Lung (tissue), 12 donors: Measurements from ENCODE around the gene OR52I1. TPM values are rescaled to one million over a fixed set of nuclear protein-coding genes. Genes with fewer than 3 reads are reported as not detected.

Experiments
- ATAC-seq: fragments of 200-7000 bp; cut with Tn5 transposase; one replicate; pipeline ENCODE4 v1.9.1; 2020; ENCODE audit warnings: moderate number of reproducible peaks; ENCODE audit not compliant: insufficient read depth, low FRiP score
- DNase-seq, 3 donors: peaks; one replicate each; pipeline ENCODE4 v3.0.0-alpha.2; 2013 to 2017
- H3K27ac ChIP-seq, 2 donors: one replicate each; pipeline ENCODE4 v1.5.1; 2013; ENCODE audit warnings: mild to moderate bottlenecking in 2 of 2, moderate library complexity in 2 of 2, control low read depth in 1 of 2, inconsistent platforms in 1 of 2, low read depth in 1 of 2, low read length in 1 of 2
- H3K27me3 ChIP-seq, 3 donors: one replicate each; pipeline ENCODE4 v1.5.1; 2013; ENCODE audit warnings: low read length in 2 of 3; ENCODE audit not compliant: control insufficient read depth in 3 of 3, insufficient read depth in 3 of 3
- H3K36me3 ChIP-seq, 4 donors: one replicate each; pipeline ENCODE4 v1.5.1; 2013; ENCODE audit warnings: low read length in 4 of 4, mild to moderate bottlenecking in 1 of 4, moderate library complexity in 1 of 4; ENCODE audit not compliant: control insufficient read depth in 4 of 4, insufficient read depth in 4 of 4
- H3K4me1 ChIP-seq, 5 donors: one replicate each; pipeline ENCODE4 v1.5.1; 2013; ENCODE audit warnings: low read length in 5 of 5, mild to moderate bottlenecking in 2 of 5, moderate library complexity in 1 of 5; ENCODE audit not compliant: control insufficient read depth in 5 of 5, insufficient read depth in 5 of 5
- H3K4me3 ChIP-seq: one replicate; pipeline ENCODE4 v1.5.1; 2013; ENCODE audit warnings: mild to moderate bottlenecking, control low read depth, moderate library complexity
- H3K9ac ChIP-seq, 2 donors: one replicate each; pipeline ENCODE4 v1.5.1; 2013; ENCODE audit warnings: low read length in 2 of 2, control low read depth in 1 of 2; ENCODE audit not compliant: insufficient read depth in 1 of 2
- H3K9me3 ChIP-seq, 4 donors: one replicate each; pipeline ENCODE4 v1.5.1; 2013; ENCODE audit warnings: low read length in 3 of 4, mild to moderate bottlenecking in 1 of 4, moderate library complexity in 1 of 4; ENCODE audit not compliant: control insufficient read depth in 4 of 4, insufficient read depth in 3 of 4
- WGBS, 2 donors: extraction: QIAGEN DNeasy Blood & Tissue Kit; methylation state at CpG; one replicate each; pipeline ENCODE4 v1.1.7; 2013; 5-methylcytosine and 5-hydroxymethylcytosine counted together
- polyA plus RNA-seq, 2 donors: library from polyadenylated mRNA; stranded (reverse); fragments of 200-250 nt; gene quantifications; one replicate each; pipeline ENCODE4 v1.2.1, GENCODE V29; 2013
- total RNA-seq, 2 donors: library from RNA; depleted of rRNA in 1 of 2; stranded (reverse); fragments of >200 nt in 1 of 2; gene quantifications; one replicate each; pipeline ENCODE4 v1.2.1, GENCODE V29; 2014 to 2021
- TF ChIP-seq, protein P1 (sequence below): IDR thresholded peaks from 2 replicates; pipeline ENCODE4 v1.5.1; 2012; ENCODE audit warnings: mild to moderate bottlenecking; ENCODE audit errors: control extremely low read depth, extremely low read depth
- donor health status: control.
- donor health status: control.
- donor health status: Bipolar disorder and iron deficiency.
- donor health status: healthy.
- donor health status: DM: yes; HTN: yes; CAD: no.

The OR52I1 gene
- total and polyA plus RNA-seq, 4 donors, result not detected

GRCh38 chr11:4607096-4607495 lies 13.3 kb downstream of the OR52I1 start:
- no peak overlapping the region for H3K4me3 ChIP-seq
- DNase-seq, result peak in 2 of 3 donors; percentile 32 to 55
- TF ChIP-seq, protein P1, sequence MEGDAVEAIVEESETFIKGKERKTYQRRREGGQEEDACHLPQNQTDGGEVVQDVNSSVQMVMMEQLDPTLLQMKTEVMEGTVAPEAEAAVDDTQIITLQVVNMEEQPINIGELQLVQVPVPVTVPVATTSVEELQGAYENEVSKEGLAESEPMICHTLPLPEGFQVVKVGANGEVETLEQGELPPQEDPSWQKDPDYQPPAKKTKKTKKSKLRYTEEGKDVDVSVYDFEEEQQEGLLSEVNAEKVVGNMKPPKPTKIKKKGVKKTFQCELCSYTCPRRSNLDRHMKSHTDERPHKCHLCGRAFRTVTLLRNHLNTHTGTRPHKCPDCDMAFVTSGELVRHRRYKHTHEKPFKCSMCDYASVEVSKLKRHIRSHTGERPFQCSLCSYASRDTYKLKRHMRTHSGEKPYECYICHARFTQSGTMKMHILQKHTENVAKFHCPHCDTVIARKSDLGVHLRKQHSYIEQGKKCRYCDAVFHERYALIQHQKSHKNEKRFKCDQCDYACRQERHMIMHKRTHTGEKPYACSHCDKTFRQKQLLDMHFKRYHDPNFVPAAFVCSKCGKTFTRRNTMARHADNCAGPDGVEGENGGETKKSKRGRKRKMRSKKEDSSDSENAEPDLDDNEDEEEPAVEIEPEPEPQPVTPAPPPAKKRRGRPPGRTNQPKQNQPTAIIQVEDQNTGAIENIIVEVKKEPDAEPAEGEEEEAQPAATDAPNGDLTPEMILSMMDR, result no peak
- peaks cover 0 to 15% (median 9%) of the 10 kb centered on the region in 4 donors for H3K36me3 ChIP-seq
- H3K27me3 ChIP-seq, result no peaks in the 10 kb centered on the region
- no peak overlapping the region for H3K27ac ChIP-seq
- peak overlapping the region; percentile 42 to 67 for H3K9ac ChIP-seq
- WGBS, 2 donors, result 19 to 22% methylated on average over 6 of the region's 6 CpGs
- H3K9me3 ChIP-seq, result no peaks in the 10 kb centered on the region
- peaks cover 1 to 14% (median 11%) of the 10 kb centered on the region in 5 donors for H3K4me1 ChIP-seq
- no peak for ATAC-seq

GRCh38 chr11:4607781-4608666 lies 14.2 kb downstream of the OR52I1 start, which contains the start of gene TRIM68:
Gene TRIM68, minus strand, starts transcription at chr11:4608231. Its CDS starts 2,727 bp downstream, at chr11:4605504.
- H3K4me1 ChIP-seq, result peaks cover 1 to 14% (median 11%) of the 10 kb centered on the region in 5 donors
- H3K36me3 ChIP-seq, result peaks cover 0 to 11% (median 6%) of the 10 kb centered on the region in 4 donors
- WGBS, 2 donors, result 4% methylated on average over 43 of the region's 43 CpGs
- H3K9me3 ChIP-seq, result no peaks in the 10 kb centered on the region
- DNase-seq (peak; percentile 97 to 98 (median 97)), ATAC-seq (peak; percentile 100)
- H3K27me3 ChIP-seq, result no peaks in the 10 kb centered on the region
- TF ChIP-seq, protein P1, result no peak
- H3K9ac ChIP-seq, result peak within 1 kb of the TSS; percentile 42 to 67
- H3K27ac ChIP-seq, result peak within 1 kb of the TSS; percentile 92 to 93
- peak within 1 kb of the TSS; percentile 76 for H3K4me3 ChIP-seq

DNA sequence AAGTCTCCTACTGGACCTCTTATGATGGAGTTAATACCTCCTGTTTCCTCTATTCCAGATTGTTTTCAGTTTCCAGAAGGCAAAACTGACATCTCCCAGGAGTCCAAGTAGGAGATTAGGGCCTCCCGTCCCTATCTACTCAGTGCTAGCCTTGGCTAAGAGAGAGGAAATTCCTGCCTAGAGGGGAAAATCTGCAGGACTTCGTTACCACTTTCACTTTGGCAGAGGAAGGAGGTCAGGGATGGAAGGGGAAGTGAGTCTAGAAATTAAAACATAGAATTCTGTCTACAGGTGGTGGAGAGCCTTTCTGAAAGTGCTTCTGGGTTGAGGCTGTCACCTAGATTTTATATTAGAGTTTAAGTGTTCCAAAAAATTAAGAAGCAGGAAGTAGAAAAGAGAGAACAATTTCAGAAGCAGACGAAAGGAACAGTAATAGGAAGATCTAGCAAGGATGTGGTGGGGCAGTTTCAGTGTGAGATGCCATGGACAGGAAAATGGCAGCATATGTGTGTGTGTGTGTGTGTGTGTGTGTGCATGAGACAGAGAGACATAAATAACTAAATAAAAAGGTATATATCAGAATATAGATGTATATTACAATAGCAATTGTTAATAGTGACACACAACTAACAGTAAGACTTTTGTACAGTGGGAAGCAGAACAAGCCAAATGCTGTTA lies 16.6 kb downstream of the OR52I1 start:
- no peak for ATAC-seq
- peak overlapping the region in 1 of 2 donors; percentile 41 for H3K27ac ChIP-seq
- H3K9me3 ChIP-seq, result no peaks in the 10 kb centered on the region
- DNase-seq, result peak in 1 of 3 donors; percentile 3
- H3K9ac ChIP-seq, result no peak overlapping the region
- 13 to 18% methylated on average over 3 of the region's 3 CpGs for WGBS, 2 donors
- peaks cover 1 to 14% (median 11%) of the 10 kb centered on the region in 5 donors for H3K4me1 ChIP-seq
- H3K4me3 ChIP-seq, result no peak overlapping the region
- H3K27me3 ChIP-seq, result no peaks in the 10 kb centered on the region
- TF ChIP-seq, protein P1, result no peak
- no peaks in the 10 kb centered on the region for H3K36me3 ChIP-seq
